Breast epithelium (tissue), 4 donors: ENCODE measurements around the gene PMEL. TPM values are rescaled to one million over a fixed set of nuclear protein-coding genes. Genes with fewer than 3 reads are reported as not detected.
"Not testable (repeated sequence)": the region's sequence is repeated elsewhere in the genome, so short reads cannot be mapped to it uniquely, and the experiment has no call there.

Experiments used
- DNase-seq, 2 donors: peaks; one replicate each; pipeline ENCODE4 v3.0.0-alpha.2; 2019; ENCODE audit warnings: low spot score in 2 of 2
- H3K27ac ChIP-seq, 2 donors: fragments of 200-600 bp; sonication (generic) in 1 of 2; one replicate each; pipeline ENCODE4 v1.5.1; 2016 to 2019; ENCODE audit warnings: mild to moderate bottlenecking in 1 of 2
- H3K27me3 ChIP-seq, 2 donors: fragments of 200-600 bp; sonication (generic) in 1 of 2; one replicate each; pipeline versions ENCODE4 v1.5.1 to v1.6.0; 2017 to 2019; ENCODE audit warnings: control low read depth in 1 of 2, mild to moderate bottlenecking in 1 of 2
- H3K36me3 ChIP-seq: fragments of 200-600 bp; one replicate; pipeline ENCODE4 v1.5.1; 2019
- H3K4me1 ChIP-seq, 2 donors: fragments of 200-600 bp; sonication (generic); one replicate each; pipeline ENCODE4 v1.5.1; 2016 to 2019; ENCODE audit warnings: control low read depth in 1 of 2
- H3K4me3 ChIP-seq, 3 donors: fragments of 200-600 bp; sonication (generic); 1 replicate in 2 of 3; 2 replicates in 1 of 3; pipeline ENCODE4 v1.5.1; 2016 to 2019; ENCODE audit warnings: mild to moderate bottlenecking in 3 of 3, moderate library complexity in 2 of 3
- H3K9me3 ChIP-seq, 2 donors: fragments of 200-600 bp; sonication (generic) in 1 of 2; one replicate each; pipeline ENCODE4 v1.5.1; 2016 to 2019; ENCODE audit warnings: control low read depth in 1 of 2
- CTCF ChIP-seq, 3 donors: fragments of 450-650 bp; IDR thresholded peaks; one replicate each; pipeline ENCODE4 v1.5.1; 2016 to 2017; ENCODE audit warnings: antibody characterized with exemption in 3 of 3, mild to moderate bottlenecking in 3 of 3, moderate library complexity in 3 of 3
- POLR2A ChIP-seq: fragments of 450-650 bp; IDR thresholded peaks from one replicate; pipeline ENCODE4 v1.6.1; 2016; ENCODE audit warnings: antibody characterized with exemption, mild to moderate bottlenecking, moderate library complexity
- POLR2AphosphoS5 ChIP-seq, 3 donors: sonication (generic); formaldehyde crosslinking; IDR thresholded peaks; one replicate each; pipeline ENCODE4 v1.6.1; 2017; ENCODE audit warnings: antibody characterized with exemption in 3 of 3
- intact Hi-C: fragments of 100-400 bp; cut with DNase I; formaldehyde crosslinking; loops from one replicate; pipeline ENCODE4 v1.15.1; 2023; ENCODE audit warnings: low total_unique reads
- total RNA-seq, 3 donors: library from RNA; depleted of rRNA; stranded (reverse); fragments of >200 nt; gene quantifications; one replicate each; pipeline ENCODE4 v1.1.0, GENCODE V29; 2016

The PMEL gene
- total RNA-seq, 3 donors from 2014 or later: 4.7 to 18.7 (median 7.4) TPM

- no peak for DNase-seq
- Histone ChIP-seq H3K9me3 (no peaks in the 10 kb centered on the region), H3K36me3 (peaks cover 22% of the 10 kb centered on the region), H3K27me3 (no peaks in the 10 kb centered on the region), H3K4me3 (no peak overlapping the region), H3K4me1 (no peaks in the 10 kb centered on the region), H3K27ac (no peak overlapping the region)
- TF ChIP-seq POLR2AphosphoS5 (IDR thresholded peaks at IDR 0.05): no peak
- TF ChIP-seq POLR2A: no peak
- no peak for TF ChIP-seq CTCF (IDR thresholded peaks at IDR 0.05)
- intact Hi-C loops: no loop called here
Observed at GRCh38 chr12:55991110-55991509, 25.3 kb upstream of the PMEL start.

- not testable (repeated sequence) for H3K4me1 ChIP-seq, DNase-seq, H3K36me3 ChIP-seq
Observed at GRCh38 chr12:55985976-55986375, 20.1 kb upstream of the PMEL start.

GRCh38 chr12:55985341-55985740 is 19.5 kb upstream of the PMEL start:
- H3K4me1 ChIP-seq: no peaks in the 10 kb centered on the region
- H3K4me3 ChIP-seq: no peak overlapping the region
- no peak for DNase-seq
- no peaks in the 10 kb centered on the region for H3K9me3 ChIP-seq
- no peaks in the 10 kb centered on the region for H3K27me3 ChIP-seq
- intact Hi-C loops: no loop called here
- TF ChIP-seq CTCF (IDR thresholded peaks at IDR 0.05) (no peak), POLR2AphosphoS5 (IDR thresholded peaks at IDR 0.05) (no peak), POLR2A (no peak)
- peaks cover under 1% of the 10 kb centered on the region for H3K36me3 ChIP-seq
- no peak overlapping the region for H3K27ac ChIP-seq

More at GRCh38 chr12:55985976-55986375, 20.1 kb upstream of the PMEL start:
- H3K27ac ChIP-seq, H3K9me3 ChIP-seq, intact Hi-C loops, H3K27me3 ChIP-seq, H3K4me3 ChIP-seq: not testable (repeated sequence)

GRCh38 chr12:55984861-55985260 is 19.0 kb upstream of the PMEL start:
- no peaks in the 10 kb centered on the region for H3K36me3 ChIP-seq
- intact Hi-C loops: no loop called here

GRCh38 chr12:55983232-55983842 is 17.5 kb upstream of the PMEL start:
- H3K27ac ChIP-seq: no peak overlapping the region
- no peak overlapping the region for H3K4me3 ChIP-seq
- H3K36me3 ChIP-seq: no peaks in the 10 kb centered on the region

More at GRCh38 chr12:55984861-55985260, 19.0 kb upstream of the PMEL start:
- no peaks in the 10 kb centered on the region for H3K4me1 ChIP-seq
- H3K27me3 ChIP-seq: no peaks in the 10 kb centered on the region
- no peak overlapping the region for H3K4me3 ChIP-seq
- no peaks in the 10 kb centered on the region for H3K9me3 ChIP-seq
- TF ChIP-seq CTCF (IDR thresholded peaks at IDR 0.05) (no peak), POLR2A (no peak), POLR2AphosphoS5 (IDR thresholded peaks at IDR 0.05) (no peak)
- H3K27ac ChIP-seq: no peak overlapping the region
- DNase-seq: no peak

More at GRCh38 chr12:55983232-55983842, 17.5 kb upstream of the PMEL start:
- no peak for DNase-seq
- H3K9me3 ChIP-seq: no peaks in the 10 kb centered on the region
- H3K27me3 ChIP-seq: no peaks in the 10 kb centered on the region
- H3K4me1 ChIP-seq: no peaks in the 10 kb centered on the region
- intact Hi-C loops: no loop called here
- TF ChIP-seq CTCF (IDR thresholded peaks at IDR 0.05) (no peak), POLR2AphosphoS5 (IDR thresholded peaks at IDR 0.05) (no peak), POLR2A (no peak)
